Keratinocyte (primary cell): ENCODE measurements around the gene TUBA3C.
"Not testable (repeated sequence)": the region's sequence is repeated elsewhere in the genome, so short reads cannot be mapped to it uniquely, and the experiment has no call there.

Source experiments
- CTCF ChIP-seq, 3 experiments: IDR thresholded peaks in 1 of 3; conservative IDR thresholded peaks in 1 of 3; optimal IDR thresholded peaks in 1 of 3; 2 replicates in 2 of 3; 3 replicates in 1 of 3; pipeline versions ENCODE3 to v1.5.1; 2011; ENCODE audit warnings: low read length in 3 of 3, mild to moderate bottlenecking in 3 of 3, moderate library complexity in 2 of 3, control low read depth in 1 of 3, inconsistent platforms in 1 of 3; ENCODE audit not compliant: insufficient read depth in 2 of 3; ENCODE audit errors: extremely low read depth in 1 of 3
- EZH2 ChIP-seq: IDR thresholded peaks from one replicate; pipeline ENCODE4 v1.6.1; 2012; ENCODE audit warnings: inconsistent platforms, mild to moderate bottlenecking, low read length, moderate library complexity

- not testable (repeated sequence) for TF ChIP-seq CTCF (optimal IDR thresholded peaks at IDR 0.05 in 1 of 3, IDR thresholded peaks at IDR 0.05 in 1 of 3, conservative IDR thresholded peaks at IDR 0.05 in 1 of 3; ENCODE audit: extremely low read depth in 1 of 3, insufficient read depth in 2 of 3, low read length in 3 of 3); EZH2
These were observed 25.8 kb upstream of the TUBA3C start for GRCh38 chr13:19207413-19207812.
